ENCODE data around the gene SLC9A9.
"Not testable (repeated sequence)": the region's sequence is repeated elsewhere in the genome, so short reads cannot be mapped to it uniquely, and the experiment has no call there.

Gene SLC9A9

GRCh38 chr3:143753006-143753405 lies 95.3 kb downstream of the SLC9A9 start:
- no peak for DNase-seq

- no peak for DNase-seq
Measured at GRCh38 chr3:143751643-143752178, 96.6 kb downstream of the SLC9A9 start.

- no peak for DNase-seq
Measured at GRCh38 chr3:143750841-143751240, 97.4 kb downstream of the SLC9A9 start.

GRCh38 chr3:143749926-143750325 lies 98.3 kb downstream of the SLC9A9 start:
- no peak for DNase-seq

- DNase-seq: no peak
Measured at GRCh38 chr3:143737065-143737464, 111.2 kb downstream of the SLC9A9 start.

- no peak for DNase-seq
Measured at GRCh38 chr3:143736205-143736997, 111.9 kb downstream of the SLC9A9 start.

GRCh38 chr3:143731776-143732175 lies 116.5 kb downstream of the SLC9A9 start:
- DNase-seq: no peak

- no peak for DNase-seq
Measured at GRCh38 chr3:143731320-143731719, 116.9 kb downstream of the SLC9A9 start.

- DNase-seq: no peak
Measured at GRCh38 chr3:143727391-143727790, 120.9 kb downstream of the SLC9A9 start.

GRCh38 chr3:143726727-143727126 lies 121.5 kb downstream of the SLC9A9 start:
- no peak for DNase-seq

GRCh38 chr3:143720381-143720780 lies 127.9 kb downstream of the SLC9A9 start:
- no peak for DNase-seq

- no peak for DNase-seq
Measured at GRCh38 chr3:143718463-143718862, 129.8 kb downstream of the SLC9A9 start.

GRCh38 chr3:143716731-143717130 lies 131.5 kb downstream of the SLC9A9 start:
- no peak for DNase-seq

- no peak for DNase-seq
Measured at GRCh38 chr3:143712522-143712921, 135.7 kb downstream of the SLC9A9 start.

- no peak for DNase-seq
Measured at GRCh38 chr3:143707848-143708247, 140.4 kb downstream of the SLC9A9 start.

GRCh38 chr3:143700431-143700975 lies 147.8 kb downstream of the SLC9A9 start:
- DNase-seq: no peak

GRCh38 chr3:143699424-143699823 lies 148.8 kb downstream of the SLC9A9 start:
- DNase-seq: no peak

GRCh38 chr3:143698682-143699303 lies 149.5 kb downstream of the SLC9A9 start:
- no peak for DNase-seq

- DNase-seq: no peak
Measured at GRCh38 chr3:143697975-143698374, 150.3 kb downstream of the SLC9A9 start.

- DNase-seq: not testable (repeated sequence)
Measured at GRCh38 chr3:143695333-143695732, 152.9 kb downstream of the SLC9A9 start.

- DNase-seq: no peak
Measured at GRCh38 chr3:143693506-143693905, 154.8 kb downstream of the SLC9A9 start.

- no peak for DNase-seq
Measured at GRCh38 chr3:143686638-143687197, 161.6 kb downstream of the SLC9A9 start.

- no peak for DNase-seq
Measured at GRCh38 chr3:143685491-143685890, 162.8 kb downstream of the SLC9A9 start.

GRCh38 chr3:143677430-143677829 lies 170.8 kb downstream of the SLC9A9 start:
- DNase-seq: no peak
